Endothelial cell of umbilical vein (primary cell): ENCODE data around the gene FMNL1. TPM values are rescaled to one million over a fixed set of nuclear protein-coding genes. Genes with fewer than 3 reads are reported as not detected.

Source experiments
- BruUV-seq: library from RNA; stranded (reverse); fragments of 400-500 nt; replicated peaks from 2 replicates; lab custom pipeline; 2021; lab: Mats Ljungman, UMichigan
- CTCF ChIA-PET: fragments of 300-600, 350-600 bp; sonication (Branson Sonifier 250); formaldehyde crosslinking; loops from one replicate; lab custom pipeline; 2021; ENCODE audit warnings: antibody characterized with exemption, inconsistent platforms; lab: Charles Lee
- POLR2A ChIA-PET: fragments of 300-600, 350-600 bp; sonication (Branson Sonifier 250); formaldehyde crosslinking; loops from one replicate; lab custom pipeline; 2021; ENCODE audit warnings: antibody characterized with exemption, inconsistent platforms; lab: Charles Lee
- DNase-seq: peaks from one replicate; pipeline ENCODE4 v3.0.0-alpha.2; 2011; ENCODE audit warnings: low read depth, low spot score
- FAIRE-seq: peaks from 2 replicates; lab custom pipeline; 2011; peaks lifted over from hg19 to GRCh38; lab: Jason Lieb, UNC
- H2AFZ ChIP-seq: 2 replicates; pipeline ENCODE4 v1.6.0; 2012; ENCODE audit warnings: low read depth, low read length, control low read depth, inconsistent platforms
- H3K27ac ChIP-seq: 2 replicates; pipeline ENCODE4 v1.5.1; 2011; ENCODE audit warnings: low read depth, mild to moderate bottlenecking, control low read depth, low read length, moderate library complexity; ENCODE audit not compliant: insufficient read depth
- H3K27me3 ChIP-seq, 2 experiments: 2 replicates each; pipeline versions ENCODE4 v1.6.0 to v1.6.1; 2011; ENCODE audit warnings: low read length in 2 of 2, mixed read lengths in 1 of 2; ENCODE audit not compliant: control insufficient read depth in 2 of 2, insufficient read depth in 2 of 2
- H3K36me3 ChIP-seq, 2 experiments: 2 replicates in 1 of 2; 3 replicates in 1 of 2; pipeline ENCODE4 v1.5.1; 2011; ENCODE audit warnings: low read length in 2 of 2, mild to moderate bottlenecking in 1 of 2, moderate library complexity in 1 of 2; ENCODE audit not compliant: control insufficient read depth in 2 of 2, insufficient read depth in 2 of 2; ENCODE audit errors: extremely low read depth in 1 of 2
- H3K4me1 ChIP-seq: 3 replicates; pipeline ENCODE4 v1.5.1; 2011; ENCODE audit warnings: mild to moderate bottlenecking, low read length; ENCODE audit not compliant: control insufficient read depth, insufficient read depth; ENCODE audit errors: extremely low read depth
- H3K4me2 ChIP-seq: 2 replicates; pipeline ENCODE4 v1.6.1; 2011; ENCODE audit warnings: low read length, control low read depth, mixed read lengths; ENCODE audit not compliant: insufficient read depth
- H3K4me3 ChIP-seq, 3 experiments: fragments of 200-600 bp in 1 of 3; sonication (generic), shearing (Covaris generic) in 1 of 3; replicated peaks in 1 of 3; 2 replicates each; pipeline ENCODE4 v1.5.1; 2011 to 2016; ENCODE audit warnings: control low read depth in 3 of 3, low read length in 3 of 3, mild to moderate bottlenecking in 2 of 3, inconsistent platforms in 1 of 3, low read depth in 1 of 3, moderate library complexity in 1 of 3; ENCODE audit not compliant: insufficient read depth in 1 of 3
- H3K79me2 ChIP-seq: 2 replicates; pipeline ENCODE4 v1.6.0; 2012; ENCODE audit warnings: low read length, inconsistent platforms; ENCODE audit not compliant: control insufficient read depth, insufficient read depth
- H3K9ac ChIP-seq: replicated peaks from 2 replicates; pipeline ENCODE3; 2011; ENCODE audit warnings: low read length, control low read depth; ENCODE audit not compliant: insufficient read depth; ENCODE audit errors: extremely low read depth
- H3K9me1 ChIP-seq: replicated peaks from 3 replicates; pipeline ENCODE4 v1.6.0; 2011; ENCODE audit warnings: mild to moderate bottlenecking, low read length; ENCODE audit not compliant: control insufficient read depth, insufficient read depth; ENCODE audit errors: extremely low read depth
- H3K9me3 ChIP-seq: replicated peaks from 2 replicates; pipeline ENCODE4 v1.5.1; 2012; ENCODE audit warnings: low read length, inconsistent platforms; ENCODE audit not compliant: control insufficient read depth, insufficient read depth
- H4K20me1 ChIP-seq: replicated peaks from 2 replicates; pipeline ENCODE3; 2011; ENCODE audit warnings: mild to moderate bottlenecking, low read length; ENCODE audit not compliant: control insufficient read depth, insufficient read depth; ENCODE audit errors: extremely low read depth
- CTCF ChIP-seq, 2 donors: IDR thresholded peaks; 1 replicate in 1 of 2; 2 replicates in 1 of 2; pipeline ENCODE4 v1.5.1; 2011; ENCODE audit warnings: low read length in 2 of 2, mild to moderate bottlenecking in 2 of 2, moderate library complexity in 2 of 2, control low read depth in 1 of 2, inconsistent platforms in 1 of 2, low read depth in 1 of 2; ENCODE audit not compliant: insufficient read depth in 1 of 2; ENCODE audit errors: extremely low read depth in 1 of 2
- JUN ChIP-seq: IDR thresholded peaks from 2 replicates; pipeline ENCODE4 v1.6.1; 2011; ENCODE audit warnings: borderline replicate concordance, low read depth; ENCODE audit not compliant: insufficient read length, insufficient read depth
- MAX ChIP-seq: IDR thresholded peaks from 2 replicates; pipeline ENCODE4 v1.6.1; 2011; ENCODE audit not compliant: insufficient read depth, insufficient read length
- MYC ChIP-seq: IDR thresholded peaks from one replicate; pipeline ENCODE4 v1.6.1; 2011; ENCODE audit warnings: mild to moderate bottlenecking, low read depth, low read length
- POLR2AphosphoS5 ChIP-seq: IDR thresholded peaks from 2 replicates; pipeline ENCODE4 v1.6.1; 2012; ENCODE audit warnings: low read depth, mild to moderate bottlenecking, control low read depth, low read length, moderate library complexity; ENCODE audit not compliant: insufficient read depth
- dilution Hi-C: fragments of 300-500 bp; cut with MboI; formaldehyde crosslinking; loops from one replicate; pipeline ENCODE4 v1.15.0; 2019; ENCODE audit warnings: low sequenced_read_pairs; ENCODE audit not compliant: extremely low pct_ligation_motif_present
- intact Hi-C: fragments of 100-400 bp; cut with micrococcal nuclease; formaldehyde crosslinking; loops from one replicate; pipeline ENCODE4 v1.10.0; 2022
- polyA plus RNA-seq, 4 experiments: library from polyadenylated mRNA; depleted of rRNA in 3 of 4; stranded (reverse) in 3 of 4; unstranded in 1 of 4; fragments of >200 nt; gene quantifications; 2 replicates each; pipeline versions ENCODE4 v1.2.1 to v1.2.3, GENCODE V29; 2011 to 2012; ENCODE audit warnings: missing spikeins in 1 of 4
- total RNA-seq: library from RNA; stranded (reverse); gene quantifications from 2 replicates; pipeline ENCODE4 v1.2.3, GENCODE V29; 2021

FMNL1 gene
- total and polyA plus RNA-seq, 2 donors (not counting 3 experiments of a cell fraction or from before 2014, with no cell fraction given) = 0.95 to 1.6 TPM

- no peaks in the 10 kb centered on the region for H3K9me3 ChIP-seq
- peaks cover 3% of the 10 kb centered on the region for H3K4me1 ChIP-seq
- no peak overlapping the region for H3K27ac ChIP-seq
- no peak overlapping the region for H3K9ac ChIP-seq
- intact Hi-C loops = no loop called here
- no peaks in the 10 kb centered on the region for H3K36me3 ChIP-seq
- FAIRE-seq (no peak), DNase-seq (no peak)
- H4K20me1 ChIP-seq = no peaks in the 10 kb centered on the region
- H3K27me3 ChIP-seq = peaks cover 12 to 14% of the 10 kb centered on the region in 2 experiments
- ChIA-PET CTCF (interaction anchor here (2.2 kb wide), 1 partner anchor 106 kb away, joined by 7 read pairs; the partner anchor contains the start of gene ACBD4), POLR2A (no interaction called here)
- no peaks in the 10 kb centered on the region for H3K9me1 ChIP-seq
- no peaks in the 10 kb centered on the region for H3K79me2 ChIP-seq
- no peak overlapping the region for H2AFZ ChIP-seq
- H3K4me2 ChIP-seq = no peak overlapping the region
- no TSS peak for BruUV-seq
- dilution Hi-C loops = no loop called here
- no peak overlapping the region for H3K4me3 ChIP-seq
- TF ChIP-seq MYC = no peak
- TF ChIP-seq JUN = no peak
- no peak for TF ChIP-seq MAX
- TF ChIP-seq CTCF (IDR thresholded peaks at IDR 0.05; ENCODE audit: extremely low read depth in 1 of 2, insufficient read depth in 1 of 2, low read depth in 1 of 2, low read length in 2 of 2) = no peak
- TF ChIP-seq POLR2AphosphoS5 = no peak
Observed at GRCh38 chr17:45240905-45241327, 19.2 kb downstream of the FMNL1 start.
